Skin epidermis (tissue), 12 donors: ENCODE results near the gene ATP6V0C.

Experiments
- H3K27ac ChIP-seq, 21 experiments: fragments of 200-600 bp; sonication (generic) in 11 of 21; one replicate each; pipeline ENCODE4 v1.5.0; 2020; ENCODE audit warnings: mild to moderate bottlenecking in 3 of 21, inconsistent platforms in 2 of 21, moderate library complexity in 2 of 21
- H3K4me3 ChIP-seq, 7 experiments: fragments of 200-600 bp; sonication (generic) in 2 of 7; one replicate each; pipeline ENCODE4 v1.5.0; 2020; ENCODE audit warnings: inconsistent platforms in 2 of 7, mild to moderate bottlenecking in 2 of 7, moderate library complexity in 1 of 7

The ATP6V0C gene

DNA sequence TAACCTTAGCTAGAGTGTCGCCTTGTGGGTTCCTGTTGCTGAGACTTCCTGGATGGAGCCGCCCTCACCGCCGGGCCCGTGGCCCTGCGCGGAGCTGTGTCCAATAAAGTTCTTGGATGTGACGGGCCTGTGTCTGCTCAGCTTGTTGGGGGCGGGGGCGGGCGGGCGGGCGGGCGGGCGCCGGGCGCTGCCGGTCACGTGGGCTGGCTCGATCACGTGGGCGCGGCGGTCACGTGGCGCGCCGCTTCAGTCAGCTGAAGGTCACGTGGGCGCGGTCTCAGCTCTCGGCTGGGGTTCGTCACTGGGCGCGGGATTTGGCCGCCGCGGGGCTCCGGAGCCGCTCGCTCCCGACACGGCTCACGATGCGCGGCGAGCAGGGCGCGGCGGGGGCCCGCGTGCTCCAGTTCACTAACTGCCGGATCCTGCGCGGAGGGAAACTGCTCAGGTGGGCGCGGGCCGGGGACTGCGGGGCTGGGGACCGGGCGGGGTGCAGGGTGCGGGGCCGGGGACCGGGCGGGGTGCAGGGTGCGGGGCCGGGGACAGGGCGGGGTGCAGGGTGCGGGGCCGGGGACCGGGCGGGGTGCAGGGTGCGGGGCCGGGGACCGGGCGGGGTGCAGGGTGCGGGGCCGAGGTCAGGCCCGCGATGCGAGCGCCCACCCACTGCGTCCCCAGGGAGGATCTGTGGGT, 6.5 kb downstream of the ATP6V0C start, which contains the start of gene AMDHD2:
Gene AMDHD2, plus strand, starts transcription at position 275 of the 687 bp plus-strand sequence. Its CDS starts 88 bp downstream, at position 363.
- Histone ChIP-seq H3K4me3 (peak within 1 kb of the TSS; percentile 51 to 79 (median 63)), H3K27ac (peak within 1 kb of the TSS; percentile 66 to 99 (median 81))

- peak overlapping the region; percentile 51 to 79 (median 63) for H3K4me3 ChIP-seq
- H3K27ac ChIP-seq: peak overlapping the region; percentile 66 to 98 (median 79)
Observed at GRCh38 chr16:2520784-2521531, 7.2 kb downstream of the ATP6V0C start.

DNA sequence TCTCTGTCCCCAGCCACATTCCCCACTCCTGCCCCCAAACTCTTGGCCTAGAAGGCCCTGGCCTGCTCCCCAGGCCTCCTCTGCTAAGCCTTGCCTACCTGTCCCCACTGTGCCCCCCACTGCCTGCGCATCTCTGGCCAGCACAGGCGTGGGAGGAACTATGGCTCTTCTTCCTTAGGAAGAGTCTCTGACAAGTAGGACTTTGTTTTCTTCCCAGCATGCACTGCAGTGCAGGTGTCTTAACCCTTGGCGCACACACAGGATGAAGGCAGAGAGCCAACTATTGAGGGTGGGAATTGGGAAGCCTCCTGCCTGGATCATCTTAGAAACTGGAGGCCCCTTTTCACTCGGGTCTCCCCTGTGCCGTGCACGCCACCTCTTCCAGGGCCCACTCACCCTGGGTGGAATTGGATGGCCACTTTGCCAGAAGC, 10.1 kb downstream of the ATP6V0C start:
- H3K4me3 ChIP-seq: no peak overlapping the region
- peak overlapping the region in 2 of 21 experiments; percentile 24 to 55 for H3K27ac ChIP-seq

GRCh38 chr16:2524339-2524938, 10.7 kb downstream of the ATP6V0C start:
- H3K4me3 ChIP-seq: no peak overlapping the region
- no peak overlapping the region for H3K27ac ChIP-seq

DNA sequence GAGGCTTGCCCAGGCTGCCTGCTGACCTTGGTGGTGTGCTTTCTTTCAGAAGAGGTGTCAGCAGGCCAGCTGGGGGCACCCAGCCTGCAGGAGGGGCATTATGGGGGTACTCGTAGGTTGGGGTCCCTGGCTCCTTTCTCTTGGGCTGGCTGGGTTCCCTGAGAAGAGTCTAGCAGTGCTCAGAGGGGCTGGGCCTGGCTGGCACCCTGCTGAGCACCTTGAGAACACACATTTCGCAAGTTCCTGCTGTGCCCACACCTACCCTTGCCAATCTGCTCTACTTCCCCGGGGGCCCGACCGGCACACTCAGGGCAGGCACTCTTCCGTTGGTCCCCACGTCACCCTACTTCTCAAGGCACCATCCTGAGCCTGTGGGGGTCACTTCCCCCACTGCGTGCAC, 12.4 kb downstream of the ATP6V0C start:
- Histone ChIP-seq H3K27ac (no peak overlapping the region), H3K4me3 (no peak overlapping the region)

DNA sequence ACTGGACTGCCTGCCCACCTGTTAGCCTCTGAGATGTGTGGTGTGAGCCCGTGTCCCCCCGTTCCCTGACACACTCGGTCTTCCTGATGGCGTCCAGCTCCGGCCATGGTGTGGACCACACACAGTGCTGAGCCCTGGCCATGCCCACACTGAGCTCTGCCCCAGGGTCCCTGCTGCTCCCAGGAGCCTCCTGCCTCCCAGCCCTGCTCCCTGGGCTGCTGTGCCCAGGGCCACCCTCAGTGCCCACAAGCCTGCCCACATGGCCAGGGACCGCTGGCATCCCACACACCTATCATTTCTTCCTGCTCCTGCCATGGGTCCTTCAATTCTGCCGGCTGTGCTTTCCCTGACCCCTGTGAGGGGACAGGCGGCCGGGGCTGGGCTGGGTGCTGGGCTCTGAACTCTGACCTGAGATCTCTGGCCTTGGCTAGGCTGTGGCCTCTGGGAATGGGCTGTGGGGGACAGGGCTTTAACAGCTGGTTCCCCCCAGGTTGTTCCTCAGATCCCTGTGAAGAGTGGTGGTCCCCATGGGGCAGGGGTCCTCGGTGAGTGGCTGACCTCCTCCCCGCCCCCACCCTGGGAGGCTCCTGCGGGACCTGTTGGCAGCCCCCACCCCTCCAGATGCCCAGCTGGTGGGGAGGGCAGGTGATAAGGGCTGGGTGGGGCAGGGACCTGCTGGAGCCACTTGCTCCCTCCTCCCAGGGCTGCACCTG, 13.5 kb downstream of the ATP6V0C start:
- Histone ChIP-seq H3K27ac (no peak overlapping the region), H3K4me3 (no peak overlapping the region)

DNA sequence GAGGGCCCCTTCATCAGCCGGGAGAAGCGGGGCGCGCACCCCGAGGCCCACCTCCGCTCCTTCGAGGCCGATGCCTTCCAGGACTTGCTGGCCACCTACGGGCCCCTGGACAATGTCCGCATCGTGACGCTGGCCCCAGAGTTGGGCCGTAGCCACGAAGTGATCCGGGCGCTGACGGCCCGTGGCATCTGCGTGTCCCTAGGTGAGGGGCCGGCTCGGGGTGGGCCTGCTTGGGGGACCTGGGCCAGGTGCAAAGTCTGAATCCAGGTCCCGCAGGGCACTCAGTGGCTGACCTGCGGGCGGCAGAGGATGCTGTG, 14.0 kb downstream of the ATP6V0C start:
- Histone ChIP-seq H3K27ac (no peak overlapping the region), H3K4me3 (no peak overlapping the region)

- Histone ChIP-seq H3K27ac (no peak overlapping the region), H3K4me3 (no peak overlapping the region)
Observed at GRCh38 chr16:2528161-2529060, 14.7 kb downstream of the ATP6V0C start.

DNA sequence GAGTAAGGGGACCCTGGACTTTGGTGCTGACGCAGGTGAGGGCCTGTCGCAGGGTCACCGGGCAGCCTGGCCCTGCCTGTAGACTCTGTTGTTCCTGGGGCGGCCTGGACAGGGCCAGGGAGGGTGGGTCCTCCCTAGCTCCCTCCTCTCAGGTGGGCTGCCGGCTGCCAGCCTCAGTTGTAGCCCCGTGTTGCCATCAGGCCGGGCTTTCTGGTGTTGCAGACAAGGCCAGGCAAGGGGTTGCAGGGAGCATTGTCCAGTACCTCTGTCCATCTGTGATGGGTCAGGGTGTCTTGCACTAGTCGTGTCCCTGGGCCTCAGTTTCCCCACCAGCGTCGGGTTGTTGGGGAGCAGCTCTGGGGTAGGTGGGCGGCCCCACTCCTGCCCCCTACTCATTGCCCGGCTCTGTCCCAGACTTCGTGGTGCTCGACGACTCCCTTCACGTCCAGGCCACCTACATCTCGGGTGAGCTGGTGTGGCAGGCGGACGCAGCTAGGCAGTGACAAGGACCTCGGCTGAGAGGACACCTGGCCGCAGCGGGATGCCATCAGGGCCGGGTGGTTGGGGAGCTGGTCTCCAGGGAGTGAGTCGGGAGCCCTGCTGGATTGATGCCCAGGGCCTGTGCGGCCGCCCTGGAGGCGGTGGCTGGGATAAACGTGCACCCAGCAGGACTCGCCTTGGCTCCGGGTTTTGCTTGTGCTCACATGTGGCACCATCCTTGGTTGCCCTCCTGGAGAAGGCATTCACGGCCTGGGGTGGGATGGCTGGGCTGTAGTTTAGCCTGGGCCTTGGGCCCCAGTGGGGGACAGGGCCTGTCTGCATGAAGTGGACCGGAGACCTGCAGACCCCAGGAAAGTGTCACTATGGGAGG, 15.5 kb downstream of the ATP6V0C start:
- H3K27ac ChIP-seq: no peak overlapping the region
- no peak overlapping the region for H3K4me3 ChIP-seq

DNA sequence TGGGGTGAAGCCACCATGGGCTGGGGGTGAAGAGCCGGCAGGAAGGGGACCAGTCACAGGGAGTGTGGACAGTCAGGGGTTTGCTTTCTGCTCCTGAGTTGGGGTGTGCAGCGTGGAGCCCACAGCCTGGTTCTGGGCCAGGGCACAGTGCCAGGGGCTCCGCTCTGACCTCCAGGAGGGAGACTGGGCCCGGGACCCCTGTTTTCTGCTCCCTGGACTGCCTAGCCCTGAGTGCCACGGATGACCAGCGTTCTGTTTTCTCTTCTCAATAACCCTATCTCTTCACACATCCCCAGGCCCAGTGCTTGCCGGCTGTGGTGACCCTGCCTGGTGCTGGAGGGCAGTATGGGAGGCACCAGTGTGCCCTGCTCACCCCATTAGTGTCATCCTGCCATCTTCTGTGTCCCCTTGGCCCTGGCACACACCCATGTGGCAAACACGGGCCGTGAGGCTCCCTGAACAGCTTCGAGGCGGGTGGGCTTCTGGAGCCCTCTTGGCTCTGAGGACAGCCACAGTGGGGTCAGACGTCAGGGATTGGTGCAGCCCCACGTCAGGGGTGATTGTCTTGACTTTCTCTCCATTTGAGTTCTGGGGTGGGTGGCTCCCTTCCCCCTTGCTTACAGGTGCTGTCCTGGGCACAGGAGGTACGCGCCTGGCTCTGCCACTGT, 16.3 kb downstream of the ATP6V0C start:
- Histone ChIP-seq H3K4me3 (no peak overlapping the region), H3K27ac (peak overlapping the region in 5 of 21 experiments; percentile 82 to 94 (median 89))

- peak overlapping the region in 2 of 7 experiments; percentile 50 to 52 for H3K4me3 ChIP-seq
- H3K27ac ChIP-seq: peak overlapping the region in 15 of 21 experiments; percentile 70 to 95 (median 89)
Observed at GRCh38 chr16:2530629-2531318, 17.0 kb downstream of the ATP6V0C start.

- peak within 1 kb of the TSS in 20 of 21 experiments; percentile 80 to 98 (median 90) for H3K27ac ChIP-seq
- H3K4me3 ChIP-seq: peak within 1 kb of the TSS; percentile 43 to 70 (median 53)
Observed at GRCh38 chr16:2531371-2531695, 17.6 kb downstream of the ATP6V0C start, which contains the start of gene CEMP1. Gene CEMP1, minus strand, starts transcription at chr16:2531408. Its CDS starts 335 bp downstream, at chr16:2531073.

DNA sequence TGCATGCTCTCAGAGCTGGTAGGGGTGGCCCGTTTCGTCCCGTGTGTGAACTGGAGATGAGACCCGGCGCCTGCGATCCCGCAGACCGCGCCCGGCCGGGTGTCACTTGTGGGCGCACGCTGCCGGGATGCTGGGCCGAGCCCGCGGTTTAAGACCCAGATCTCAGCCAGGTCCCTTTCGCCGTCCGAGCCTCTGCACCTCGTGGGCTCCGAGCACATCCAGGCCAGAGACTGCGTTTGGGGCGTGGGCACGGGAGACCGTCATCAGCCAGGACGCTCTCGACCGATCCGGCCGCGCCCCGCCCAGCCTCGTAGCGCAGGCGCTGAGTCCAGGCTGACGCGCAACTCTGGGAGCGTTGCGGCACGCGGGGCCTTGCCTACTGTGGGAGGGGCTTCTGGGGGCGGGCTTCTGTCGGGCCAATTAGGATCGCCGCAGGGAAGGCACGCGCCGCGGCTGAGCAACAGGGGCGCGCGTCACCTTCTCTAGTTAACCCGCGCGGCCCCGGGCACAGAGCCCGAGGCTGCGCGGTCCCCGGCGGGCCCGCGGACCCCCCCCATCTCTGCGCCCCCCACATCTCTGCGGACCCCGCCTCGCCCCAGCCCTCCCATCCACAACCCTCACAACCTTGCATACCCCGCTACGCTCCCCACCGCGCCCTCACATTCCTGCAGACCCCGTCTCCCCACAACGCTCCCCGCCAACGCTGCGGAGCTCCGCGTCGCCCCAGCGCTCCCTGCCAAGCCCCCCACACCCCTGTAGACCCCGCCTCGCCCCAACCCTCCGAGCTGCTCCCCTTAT, 18.1 kb downstream of the ATP6V0C start:
- Histone ChIP-seq H3K4me3 (peak overlapping the region; percentile 43 to 70 (median 53)), H3K27ac (peak overlapping the region in 20 of 21 experiments; percentile 80 to 98 (median 90))

- Histone ChIP-seq H3K27ac (peak overlapping the region in 20 of 21 experiments; percentile 80 to 98 (median 90)), H3K4me3 (peak overlapping the region; percentile 43 to 70 (median 53))
Observed at GRCh38 chr16:2532494-2533141, 18.9 kb downstream of the ATP6V0C start.

DNA sequence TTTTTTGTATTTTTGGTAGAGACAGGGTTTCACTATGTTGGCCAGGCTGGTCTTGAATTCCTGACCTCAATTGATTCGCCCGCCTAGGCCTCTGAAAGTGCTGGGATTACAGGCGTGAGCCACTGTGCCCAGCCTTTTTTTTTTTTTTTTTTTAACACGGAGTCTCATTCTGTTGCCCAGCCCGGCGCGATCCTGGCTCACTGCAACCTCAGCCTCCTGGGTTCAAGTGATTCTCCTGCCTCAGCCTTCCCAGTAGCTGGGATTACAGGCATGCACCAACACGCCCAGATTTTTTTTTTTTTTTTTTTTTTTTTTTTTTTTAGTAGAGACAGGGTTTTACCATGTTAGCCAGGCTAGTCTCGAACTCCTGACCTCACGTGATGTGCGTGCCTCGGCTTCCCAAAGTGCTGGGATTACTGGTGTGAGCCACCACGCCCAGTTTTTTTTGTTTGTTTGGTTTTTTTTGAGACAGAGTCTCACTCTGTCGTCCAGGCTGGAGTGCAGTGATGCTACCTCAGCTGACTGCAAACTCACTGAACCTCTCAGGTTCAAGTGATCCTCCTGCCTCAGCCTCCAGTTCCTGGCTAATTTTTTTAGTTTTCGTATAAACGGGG, 19.5 kb downstream of the ATP6V0C start:
- peak overlapping the region in 20 of 21 experiments; percentile 80 to 98 (median 90) for H3K27ac ChIP-seq
- H3K4me3 ChIP-seq: peak overlapping the region; percentile 43 to 70 (median 53)
